22Rv1 (cell line): ENCODE results near the gene CD68.

Experiments
- CTCF ChIP-seq: fragments of 450-650 bp; IDR thresholded peaks from 2 replicates; pipeline ENCODE4 v1.5.1; 2017; ENCODE audit warnings: mild to moderate bottlenecking
- ZFX ChIP-seq: fragments of 450-650 bp; IDR thresholded peaks from 2 replicates; pipeline ENCODE4 v1.6.1; 2017; ENCODE audit warnings: antibody characterized with exemption, borderline replicate concordance

DNA sequence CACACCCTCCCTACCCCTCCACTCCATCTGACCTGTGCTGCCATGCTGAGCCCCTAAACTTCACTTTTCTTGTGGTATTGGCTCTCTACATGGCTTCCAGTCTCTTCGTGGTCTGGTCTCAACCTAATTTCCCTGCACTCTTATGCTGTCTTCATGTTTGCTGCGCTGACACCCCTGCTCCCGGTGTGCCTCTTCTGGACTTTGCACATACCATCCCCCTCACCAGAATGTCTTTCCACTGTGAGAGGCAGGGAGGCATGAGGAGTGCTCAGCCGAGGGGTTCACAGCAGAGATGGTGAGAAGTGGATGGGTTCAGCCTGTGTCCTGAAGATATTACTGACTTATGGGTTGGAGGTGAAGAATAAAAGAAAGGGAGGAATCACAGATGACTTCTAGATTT is 28.0 kb upstream of the CD68 start:
- TF ChIP-seq CTCF (no peak), ZFX (no peak)
